Muscle of leg (tissue), 11 donors: Measurements from ENCODE around the gene TGM2. TPM values are rescaled to one million over a fixed set of nuclear protein-coding genes. Genes with fewer than 3 reads are reported as not detected.

Experiments
- DNase-seq: peaks from one replicate; pipeline ENCODE4 v3.0.0; 2013
- H3K27ac ChIP-seq: one replicate; pipeline ENCODE4 v1.5.1; 2013; ENCODE audit warnings: mild to moderate bottlenecking, low read length, control low read depth
- H3K27me3 ChIP-seq: one replicate; pipeline ENCODE4 v1.6.1; 2013; ENCODE audit warnings: low read length; ENCODE audit not compliant: control insufficient read depth, insufficient read depth
- H3K36me3 ChIP-seq: one replicate; pipeline ENCODE4 v1.6.1; 2013; ENCODE audit warnings: low read length; ENCODE audit not compliant: control insufficient read depth, insufficient read depth
- H3K4me1 ChIP-seq: one replicate; pipeline ENCODE4 v1.6.1; 2013; ENCODE audit warnings: low read length; ENCODE audit not compliant: control insufficient read depth, insufficient read depth
- H3K4me3 ChIP-seq: one replicate; pipeline ENCODE4 v1.5.1; 2013; ENCODE audit warnings: low read length, control low read depth
- H3K9me3 ChIP-seq: replicated peaks from 2 replicates; pipeline ENCODE4 v1.6.1; 2013; ENCODE audit warnings: low read depth, low read length; ENCODE audit not compliant: control insufficient read depth
- WGBS: methylation state at CpG from one replicate; pipeline ENCODE4 v1.1.5; 2013; ENCODE audit warnings: missing lambda C conversion rate; ENCODE audit not compliant: insufficient coverage; 5-methylcytosine and 5-hydroxymethylcytosine counted together
- polyA plus RNA-seq, 8 donors: library from polyadenylated mRNA; unstranded; fragments of 120-200 nt; gene quantifications; one replicate each; pipeline versions ENCODE4 v1.2.1 to v1.2.3, GENCODE V29; 2013; ENCODE audit warnings: inconsistent platforms in 1 of 8, low replicate concordance in 1 of 8; ENCODE audit not compliant: insufficient read length in 8 of 8, insufficient read depth in 1 of 8
- total RNA-seq: library from RNA; stranded (reverse); fragments of 120-200 nt; gene quantifications from one replicate; pipeline ENCODE4 v1.2.4, GENCODE V29; 2013

Gene TGM2
- total and polyA plus RNA-seq, 9 donors = 10.1 to 40.9 (median 13.9) TPM

DNA sequence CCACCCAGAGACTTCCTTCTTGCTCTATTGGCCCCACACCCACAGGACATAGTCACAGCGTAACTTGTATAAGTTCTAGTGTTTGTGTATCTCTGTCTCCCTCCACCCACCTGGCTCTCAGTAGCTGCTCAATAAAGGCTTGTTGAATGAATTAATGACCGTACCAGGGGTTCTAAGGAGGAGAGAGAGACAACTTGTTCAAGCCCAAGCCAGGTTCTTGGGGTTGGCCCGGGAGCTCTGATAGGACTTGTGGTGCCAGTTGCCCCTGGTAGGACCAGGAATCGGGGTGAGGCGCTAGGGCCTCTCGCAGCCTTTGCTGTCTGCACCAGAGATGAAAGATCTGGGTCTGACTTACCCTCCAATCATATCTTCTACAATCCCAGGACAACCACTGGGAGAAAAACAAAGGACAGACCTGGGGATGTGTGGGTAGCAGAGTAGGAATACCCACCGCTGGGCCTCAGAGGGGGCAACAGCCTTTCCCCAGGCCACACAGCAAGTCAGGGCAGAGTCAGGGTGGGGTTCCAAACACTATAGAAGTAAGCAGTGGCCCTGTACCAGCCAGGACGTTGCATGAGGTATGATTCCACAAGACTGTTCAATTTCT, 5.3 kb upstream of the TGM2 start:
- Histone ChIP-seq H3K27me3 (no peaks in the 10 kb centered on the region), H3K4me1 (peaks cover 31% of the 10 kb centered on the region), H3K9me3 (no peaks in the 10 kb centered on the region), H3K36me3 (no peaks in the 10 kb centered on the region), H3K27ac (no peak overlapping the region), H3K4me3 (no peak overlapping the region)
- no peak for DNase-seq
- 83% methylated on average over 3 of the region's 8 CpGs for WGBS

DNA sequence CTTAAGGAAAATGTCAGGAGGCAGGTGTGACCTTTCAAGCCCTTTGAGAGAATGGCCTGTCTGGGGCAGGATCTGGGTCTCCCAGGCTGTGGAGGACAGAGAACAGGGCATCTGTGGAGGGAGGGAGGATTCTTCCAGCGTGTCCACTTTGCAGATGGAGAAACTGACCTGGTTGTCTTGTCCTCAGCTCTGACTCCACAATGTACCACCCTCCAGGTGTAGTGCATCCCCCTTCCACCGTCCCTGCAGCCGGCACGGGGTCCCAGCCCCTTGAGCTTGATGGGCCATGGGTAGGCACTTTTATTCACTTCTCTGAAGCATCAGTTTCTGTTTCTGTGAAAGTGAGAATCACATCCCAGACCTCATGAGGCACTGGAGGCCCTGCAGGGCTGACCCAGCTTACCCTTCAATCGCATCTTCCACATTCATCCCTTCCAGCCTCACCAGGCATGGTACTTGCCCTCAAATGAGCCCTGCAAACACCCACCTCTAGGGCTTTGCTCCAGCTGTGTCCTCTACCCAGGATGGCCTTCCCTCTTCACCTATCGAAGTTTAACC, 4.6 kb upstream of the TGM2 start:
- Histone ChIP-seq H3K4me1 (peaks cover 36% of the 10 kb centered on the region), H3K4me3 (no peak overlapping the region), H3K36me3 (no peaks in the 10 kb centered on the region), H3K9me3 (no peaks in the 10 kb centered on the region), H3K27ac (no peak overlapping the region), H3K27me3 (no peaks in the 10 kb centered on the region)
- 78% methylated on average over 5 of the region's 6 CpGs for WGBS
- DNase-seq = no peak

DNA sequence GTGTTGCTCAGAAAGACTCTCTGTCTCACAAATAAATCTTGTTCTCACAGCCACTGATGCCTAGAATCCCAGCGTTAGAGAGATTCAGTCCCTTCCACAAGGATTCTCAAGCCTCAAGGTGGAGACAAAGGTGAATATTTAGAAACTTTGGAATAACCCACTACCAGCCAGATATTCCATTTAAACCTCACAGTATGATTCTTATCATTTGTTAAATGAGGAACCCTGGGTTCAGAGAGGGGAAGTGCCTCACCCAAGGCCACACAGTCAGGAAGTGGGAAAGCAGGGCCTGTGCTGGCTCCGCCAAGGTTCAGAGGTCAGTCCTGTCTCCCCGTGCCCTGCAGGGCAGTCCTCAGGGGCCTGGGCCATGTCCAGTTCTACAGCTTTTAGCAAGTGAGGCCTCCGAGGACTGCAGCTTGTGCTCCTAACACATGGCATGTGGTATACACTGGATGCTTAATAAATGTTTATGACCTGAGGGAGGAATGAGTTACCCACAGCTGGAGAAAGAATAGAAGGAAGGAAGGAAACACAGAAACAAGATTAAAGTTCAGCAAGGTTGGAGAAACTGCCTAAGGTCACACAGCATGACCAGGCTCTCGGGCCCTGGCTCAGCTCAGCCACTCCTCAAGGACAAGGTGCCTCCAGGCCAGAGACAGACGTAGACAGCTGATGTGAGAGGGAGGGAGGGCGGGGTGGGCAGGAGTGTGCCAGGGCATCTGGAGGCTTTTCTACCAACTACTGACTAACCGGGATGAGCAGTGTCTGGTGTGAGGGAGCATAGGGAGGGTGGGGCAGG, 3.9 kb upstream of the TGM2 start:
- DNase-seq = no peak

GRCh38 chr20:38167851-38168760, 3.0 kb upstream of the TGM2 start:
- peaks cover 33% of the 10 kb centered on the region for H3K4me1 ChIP-seq
- 53% methylated on average over 4 of the region's 7 CpGs for WGBS
- no peaks in the 10 kb centered on the region for H3K27me3 ChIP-seq
- H3K27ac ChIP-seq = no peak overlapping the region
- no peaks in the 10 kb centered on the region for H3K9me3 ChIP-seq
- no peaks in the 10 kb centered on the region for H3K36me3 ChIP-seq
- no peak for DNase-seq
- H3K4me3 ChIP-seq = no peak overlapping the region

More for the DNA sequence above, 3.9 kb upstream of the TGM2 start:
- H3K27me3 ChIP-seq = no peaks in the 10 kb centered on the region
- 69% methylated on average over 4 of the region's 8 CpGs for WGBS
- peaks cover 38% of the 10 kb centered on the region for H3K4me1 ChIP-seq
- H3K4me3 ChIP-seq = no peak overlapping the region
- no peaks in the 10 kb centered on the region for H3K36me3 ChIP-seq
- H3K27ac ChIP-seq = no peak overlapping the region
- H3K9me3 ChIP-seq = no peaks in the 10 kb centered on the region

DNA sequence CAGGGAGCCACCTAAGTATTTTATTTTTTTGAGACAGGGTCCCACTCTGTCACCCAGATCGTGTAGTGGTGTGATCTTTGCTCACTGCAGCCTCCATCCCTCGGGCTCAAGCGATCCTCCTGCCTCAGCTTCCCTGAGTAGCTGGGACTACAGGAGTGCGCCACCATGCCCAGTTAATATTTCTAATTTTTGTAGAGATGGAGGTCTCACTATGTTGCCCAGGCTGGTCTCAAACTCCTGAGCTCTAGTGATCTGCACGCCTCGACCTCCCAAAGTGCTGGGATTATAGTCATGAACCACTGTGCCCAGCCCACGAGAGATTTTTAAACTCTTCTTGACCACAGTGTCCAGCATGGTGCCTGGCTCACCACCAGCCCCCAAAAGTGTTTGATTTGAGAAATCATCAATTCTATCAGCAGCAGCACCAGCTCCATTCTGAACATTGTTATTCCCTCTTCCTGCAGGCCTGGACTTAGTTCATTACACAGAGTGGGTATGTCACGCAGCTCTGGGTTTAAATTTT, 2.3 kb upstream of the TGM2 start:
- no peaks in the 10 kb centered on the region for H3K36me3 ChIP-seq
- no peak overlapping the region for H3K4me3 ChIP-seq
- H3K4me1 ChIP-seq = peaks cover 33% of the 10 kb centered on the region
- 90% methylated on average over 3 of the region's 8 CpGs for WGBS
- H3K27ac ChIP-seq = no peak overlapping the region
- H3K9me3 ChIP-seq = no peaks in the 10 kb centered on the region
- no peak for DNase-seq
- H3K27me3 ChIP-seq = no peaks in the 10 kb centered on the region

- no peak overlapping the region for H3K27ac ChIP-seq
Observed at GRCh38 chr20:38166703-38167233, 1.7 kb upstream of the TGM2 start.

GRCh38 chr20:38165966-38166702, 1.1 kb upstream of the TGM2 start:
- no peak overlapping the region for H3K27ac ChIP-seq
- H3K4me3 ChIP-seq = no peak overlapping the region
- 73% methylated on average over 5 of the region's 11 CpGs for WGBS
- no peaks in the 10 kb centered on the region for H3K9me3 ChIP-seq
- H3K4me1 ChIP-seq = peaks cover 30% of the 10 kb centered on the region
- peak; percentile 66 for DNase-seq
- H3K36me3 ChIP-seq = no peaks in the 10 kb centered on the region
- H3K27me3 ChIP-seq = no peaks in the 10 kb centered on the region

More at GRCh38 chr20:38166703-38167233, 1.7 kb upstream of the TGM2 start:
- 69% methylated on average over 10 of the region's 11 CpGs for WGBS
- H3K9me3 ChIP-seq = no peaks in the 10 kb centered on the region
- no peaks in the 10 kb centered on the region for H3K36me3 ChIP-seq
- H3K27me3 ChIP-seq = no peaks in the 10 kb centered on the region
- H3K4me1 ChIP-seq = peaks cover 33% of the 10 kb centered on the region
- no peak for DNase-seq
- H3K4me3 ChIP-seq = no peak overlapping the region

- 52% methylated on average over 9 of the region's 14 CpGs for WGBS
Observed at GRCh38 chr20:38164624-38165088, 414 bp downstream of the TGM2 start.

DNA sequence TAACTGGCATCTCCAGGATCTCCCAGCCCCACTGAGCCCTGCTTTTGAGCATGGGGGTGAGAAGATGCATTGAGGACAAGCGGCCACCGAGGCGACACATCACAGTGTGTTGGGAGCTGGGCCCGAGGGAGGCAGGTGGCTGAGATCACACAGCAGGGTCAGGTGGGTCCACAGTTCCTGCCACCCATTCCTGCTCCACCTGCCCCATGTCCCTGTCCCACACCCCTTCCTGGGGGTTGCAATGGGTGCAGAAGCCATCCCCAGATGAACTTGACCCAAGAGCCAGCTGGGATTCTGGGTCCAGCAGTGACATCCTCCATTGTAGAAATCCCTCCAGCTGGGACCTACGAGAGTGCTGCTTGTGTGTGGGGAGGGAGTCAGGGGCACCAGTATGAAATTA, 1.0 kb downstream of the TGM2 start:
- Histone ChIP-seq H3K9me3 (no peaks in the 10 kb centered on the region), H3K4me1 (peaks cover 27% of the 10 kb centered on the region), H3K27ac (no peak overlapping the region), H3K36me3 (no peaks in the 10 kb centered on the region), H3K4me3 (no peak overlapping the region), H3K27me3 (no peaks in the 10 kb centered on the region)
- DNase-seq = no peak
- WGBS = no CpG with 5 or more reads among the region's 5 CpGs

More at GRCh38 chr20:38164624-38165088, 414 bp downstream of the TGM2 start:
- H3K4me3 ChIP-seq = peak overlapping the region; percentile 39
- DNase-seq = no peak
- no peak overlapping the region for H3K27ac ChIP-seq
- H3K4me1 ChIP-seq = peaks cover 24% of the 10 kb centered on the region
- H3K9me3 ChIP-seq = no peaks in the 10 kb centered on the region
- H3K27me3 ChIP-seq = no peaks in the 10 kb centered on the region
- H3K36me3 ChIP-seq = no peaks in the 10 kb centered on the region
